Vagina (tissue), 2 donors: ENCODE data around the gene CNTN5. TPM values are rescaled to one million over a fixed set of nuclear protein-coding genes. Genes with fewer than 3 reads are reported as not detected.

Experiments used
- DNase-seq, 2 donors: peaks; one replicate each; pipeline ENCODE4 v3.0.0-alpha.2; 2017; ENCODE audit errors: extremely low spot score in 2 of 2
- H3K27ac ChIP-seq: fragments of 200-600 bp; sonication (generic); one replicate; pipeline ENCODE4 v1.5.1; 2019
- H3K27me3 ChIP-seq: fragments of 200-600 bp; sonication (generic); one replicate; pipeline ENCODE4 v1.5.1; 2019
- H3K36me3 ChIP-seq, 2 donors: fragments of 200-600 bp; sonication (generic); one replicate each; pipeline ENCODE4 v1.5.1; 2017 to 2019
- H3K4me1 ChIP-seq: fragments of 200-600 bp; sonication (generic); one replicate; pipeline ENCODE4 v1.5.1; 2019
- H3K4me3 ChIP-seq, 2 donors: fragments of 200-600 bp; sonication (generic); 1 replicate in 1 of 2; 2 replicates in 1 of 2; pipeline ENCODE4 v1.5.1; 2016 to 2019
- H3K9me3 ChIP-seq: fragments of 200-600 bp; sonication (generic); one replicate; pipeline ENCODE4 v1.5.1; 2019
- CTCF ChIP-seq, 3 experiments: fragments of 450-650 bp in 2 of 3; fragments of 200-600 bp in 1 of 3; sonication (generic) in 1 of 3; IDR thresholded peaks; one replicate each; pipeline ENCODE4 v1.5.1; 2017 to 2019; ENCODE audit warnings: antibody characterized with exemption in 3 of 3, mild to moderate bottlenecking in 2 of 3, moderate library complexity in 2 of 3
- POLR2A ChIP-seq, 2 donors: fragments of 450-650 bp; IDR thresholded peaks; one replicate each; pipeline ENCODE4 v1.6.1; 2017; ENCODE audit warnings: antibody characterized with exemption in 2 of 2, mild to moderate bottlenecking in 2 of 2, moderate library complexity in 2 of 2
- POLR2AphosphoS5 ChIP-seq, 2 donors: sonication (generic); formaldehyde crosslinking; IDR thresholded peaks; one replicate each; pipeline ENCODE4 v1.9.0; 2017; ENCODE audit warnings: antibody characterized with exemption in 2 of 2, mild to moderate bottlenecking in 2 of 2, low read depth in 1 of 2; ENCODE audit not compliant: insufficient read depth in 1 of 2
- intact Hi-C: fragments of 100-400 bp; cut with DNase I; formaldehyde crosslinking; loops from one replicate; pipeline ENCODE4 v1.15.1; 2023
- total RNA-seq: library from RNA; depleted of rRNA; stranded (reverse); fragments of >200 nt; gene quantifications from one replicate; pipeline ENCODE4 v1.2.3, GENCODE V29; 2016

The CNTN5 gene
- total RNA-seq, 1 donor from 2014 or later: 0.25 TPM

DNA sequence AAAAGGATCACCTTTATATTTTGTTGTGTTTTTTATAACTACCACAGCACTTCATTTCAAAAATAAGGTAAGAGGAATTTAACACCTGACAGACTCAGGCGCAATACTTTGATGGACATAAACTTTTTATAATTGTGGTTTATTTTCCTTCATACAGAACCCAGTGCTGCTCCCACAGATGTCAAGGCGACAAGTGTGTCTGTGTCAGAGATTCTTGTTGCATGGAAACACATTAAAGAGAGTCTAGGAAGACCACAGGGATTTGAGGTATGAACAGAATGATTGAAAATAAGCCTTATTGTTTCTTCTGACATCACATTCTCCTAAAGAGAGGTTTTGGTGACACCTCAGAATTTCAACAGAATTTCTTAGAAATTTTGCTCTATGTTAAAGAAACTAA is 1287.5 kb downstream of the CNTN5 start:
- Histone ChIP-seq H3K27ac (no peak overlapping the region), H3K27me3 (no peaks in the 10 kb centered on the region), H3K36me3 (no peaks in the 10 kb centered on the region), H3K4me1 (no peaks in the 10 kb centered on the region), H3K9me3 (no peaks in the 10 kb centered on the region), H3K4me3 (no peak overlapping the region)
- intact Hi-C loops: no loop called here
- TF ChIP-seq POLR2A (IDR thresholded peaks at IDR 0.05) (no peak), CTCF (IDR thresholded peaks at IDR 0.05) (no peak), POLR2AphosphoS5 (IDR thresholded peaks at IDR 0.05; ENCODE audit: insufficient read depth in 1 of 2, low read depth in 1 of 2) (no peak)
- DNase-seq: no peak

DNA sequence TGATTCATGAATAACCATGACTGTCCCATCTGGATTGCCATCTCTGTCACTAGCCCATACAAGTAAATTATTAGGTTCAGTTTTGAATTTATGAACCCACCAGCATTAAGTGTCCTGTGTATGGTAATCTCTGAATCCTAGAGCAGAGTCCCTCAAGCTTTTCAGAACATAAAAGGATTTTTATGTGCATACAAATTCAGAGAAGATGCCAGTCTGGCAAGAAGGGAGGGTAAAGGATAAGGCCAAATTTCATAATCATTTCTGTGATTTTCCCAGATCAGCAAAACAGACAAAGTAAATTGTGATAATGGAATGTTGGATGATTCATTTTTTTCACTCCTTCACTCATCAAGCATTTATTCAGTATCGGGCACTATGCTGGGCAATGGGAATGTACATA is 1295.2 kb downstream of the CNTN5 start:
- H3K27ac ChIP-seq: no peak overlapping the region
- no peaks in the 10 kb centered on the region for H3K4me1 ChIP-seq
- H3K36me3 ChIP-seq: no peaks in the 10 kb centered on the region
- no peak overlapping the region for H3K4me3 ChIP-seq
- H3K27me3 ChIP-seq: no peaks in the 10 kb centered on the region
- no peak for TF ChIP-seq POLR2AphosphoS5 (IDR thresholded peaks at IDR 0.05; ENCODE audit: insufficient read depth in 1 of 2, low read depth in 1 of 2)
- no peak for TF ChIP-seq POLR2A (IDR thresholded peaks at IDR 0.05)
- no peak for TF ChIP-seq CTCF (IDR thresholded peaks at IDR 0.05)
- no peaks in the 10 kb centered on the region for H3K9me3 ChIP-seq
- intact Hi-C loops: no loop called here
- no peak for DNase-seq

GRCh38 chr11:100316952-100317351 is 1296.2 kb downstream of the CNTN5 start:
- TF ChIP-seq CTCF (IDR thresholded peaks at IDR 0.05): no peak
- no peak for TF ChIP-seq POLR2A (IDR thresholded peaks at IDR 0.05)
- no peak for TF ChIP-seq POLR2AphosphoS5 (IDR thresholded peaks at IDR 0.05; ENCODE audit: insufficient read depth in 1 of 2, low read depth in 1 of 2)
- intact Hi-C loops: no loop called here
- H3K4me3 ChIP-seq: no peak overlapping the region

DNA sequence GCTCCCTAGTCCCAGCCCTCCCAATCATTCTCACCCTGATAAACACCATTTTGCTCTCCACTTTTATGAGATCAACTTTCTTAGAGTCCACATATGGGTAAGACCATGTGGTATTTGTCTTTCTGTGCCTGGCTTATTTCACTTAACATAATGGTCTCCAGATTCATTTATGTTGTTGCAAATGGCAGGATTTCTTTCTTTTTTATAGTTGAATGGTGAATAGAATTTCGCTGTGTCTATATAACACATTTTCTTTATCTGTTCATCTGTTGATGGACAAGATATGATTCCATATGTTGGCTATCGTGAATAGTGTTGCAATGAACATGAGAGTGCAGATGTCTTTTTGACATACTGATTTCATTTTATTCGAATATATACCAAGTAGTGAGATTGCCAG is 1298.9 kb downstream of the CNTN5 start:
- Histone ChIP-seq H3K9me3 (no peaks in the 10 kb centered on the region), H3K27ac (no peak overlapping the region), H3K4me1 (no peaks in the 10 kb centered on the region), H3K27me3 (no peaks in the 10 kb centered on the region), H3K36me3 (no peaks in the 10 kb centered on the region), H3K4me3 (no peak overlapping the region)
- intact Hi-C loops: no loop called here
- no peak for DNase-seq
- no peak for TF ChIP-seq POLR2AphosphoS5 (IDR thresholded peaks at IDR 0.05; ENCODE audit: insufficient read depth in 1 of 2, low read depth in 1 of 2)
- no peak for TF ChIP-seq POLR2A (IDR thresholded peaks at IDR 0.05)
- TF ChIP-seq CTCF (IDR thresholded peaks at IDR 0.05): no peak

More at GRCh38 chr11:100316952-100317351, 1296.2 kb downstream of the CNTN5 start:
- Histone ChIP-seq H3K9me3 (no peaks in the 10 kb centered on the region), H3K36me3 (no peaks in the 10 kb centered on the region), H3K4me1 (no peaks in the 10 kb centered on the region), H3K27ac (no peak overlapping the region), H3K27me3 (no peaks in the 10 kb centered on the region)
- no peak for DNase-seq

DNA sequence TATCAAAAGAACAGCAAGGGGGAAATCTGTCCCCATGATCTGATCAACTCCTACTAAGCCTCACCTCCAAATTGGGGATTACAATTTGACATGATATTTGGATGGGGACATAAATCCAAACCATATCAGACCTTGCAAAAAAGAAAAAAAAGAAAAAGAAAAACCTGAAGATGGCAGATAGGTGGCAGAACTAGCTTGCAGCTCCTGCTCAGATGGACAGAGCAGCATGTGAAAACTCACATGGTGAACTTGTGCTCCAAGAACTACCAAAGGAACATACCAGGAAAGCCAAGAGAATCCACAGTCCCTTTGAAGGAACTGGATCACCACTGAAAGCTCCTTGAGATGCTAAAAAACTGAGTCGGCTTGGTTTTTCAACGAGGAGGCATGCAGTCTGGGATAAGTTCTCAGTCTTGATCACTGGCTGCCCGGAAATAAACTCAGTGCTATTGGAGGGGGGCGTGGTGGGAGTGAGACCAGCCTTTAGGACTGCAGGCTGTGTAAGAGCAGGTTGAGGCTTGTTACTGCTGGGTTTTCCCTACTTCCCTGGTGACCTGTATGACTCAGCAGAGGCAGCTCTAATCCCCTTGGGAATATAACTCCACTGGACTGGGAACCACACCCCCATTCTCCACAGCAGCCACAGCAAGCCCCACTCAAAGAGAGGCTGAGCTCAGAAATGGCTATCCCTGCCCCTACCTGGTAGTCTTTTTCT is 1308.0 kb downstream of the CNTN5 start:
- Histone ChIP-seq H3K9me3 (no peaks in the 10 kb centered on the region), H3K4me1 (no peaks in the 10 kb centered on the region), H3K4me3 (no peak overlapping the region), H3K27ac (no peak overlapping the region), H3K27me3 (no peaks in the 10 kb centered on the region), H3K36me3 (no peaks in the 10 kb centered on the region)
- intact Hi-C loops: no loop called here
- no peak for DNase-seq
- TF ChIP-seq POLR2AphosphoS5 (IDR thresholded peaks at IDR 0.05; ENCODE audit: insufficient read depth in 1 of 2, low read depth in 1 of 2): no peak
- no peak for TF ChIP-seq CTCF (IDR thresholded peaks at IDR 0.05)
- TF ChIP-seq POLR2A (IDR thresholded peaks at IDR 0.05): no peak
